GM18505 (cell line): ENCODE data around the gene BTBD19.
"Not testable (repeated sequence)": the region's sequence is repeated elsewhere in the genome, so short reads cannot be mapped to it uniquely, and the experiment has no call there.

Experiments
- ATAC-seq: cut with Tn5 transposase; IDR thresholded peaks from one replicate; pipeline ENCODE4 v1.9.1; 2021; ENCODE audit not compliant: unreplicated experiment
- POLR2A ChIP-seq: IDR thresholded peaks from 4 replicates; pipeline ENCODE4 v1.6.1; 2011; ENCODE audit warnings: borderline replicate concordance; ENCODE audit not compliant: insufficient read depth, insufficient read length; ENCODE audit errors: extremely low read depth

Gene BTBD19

DNA sequence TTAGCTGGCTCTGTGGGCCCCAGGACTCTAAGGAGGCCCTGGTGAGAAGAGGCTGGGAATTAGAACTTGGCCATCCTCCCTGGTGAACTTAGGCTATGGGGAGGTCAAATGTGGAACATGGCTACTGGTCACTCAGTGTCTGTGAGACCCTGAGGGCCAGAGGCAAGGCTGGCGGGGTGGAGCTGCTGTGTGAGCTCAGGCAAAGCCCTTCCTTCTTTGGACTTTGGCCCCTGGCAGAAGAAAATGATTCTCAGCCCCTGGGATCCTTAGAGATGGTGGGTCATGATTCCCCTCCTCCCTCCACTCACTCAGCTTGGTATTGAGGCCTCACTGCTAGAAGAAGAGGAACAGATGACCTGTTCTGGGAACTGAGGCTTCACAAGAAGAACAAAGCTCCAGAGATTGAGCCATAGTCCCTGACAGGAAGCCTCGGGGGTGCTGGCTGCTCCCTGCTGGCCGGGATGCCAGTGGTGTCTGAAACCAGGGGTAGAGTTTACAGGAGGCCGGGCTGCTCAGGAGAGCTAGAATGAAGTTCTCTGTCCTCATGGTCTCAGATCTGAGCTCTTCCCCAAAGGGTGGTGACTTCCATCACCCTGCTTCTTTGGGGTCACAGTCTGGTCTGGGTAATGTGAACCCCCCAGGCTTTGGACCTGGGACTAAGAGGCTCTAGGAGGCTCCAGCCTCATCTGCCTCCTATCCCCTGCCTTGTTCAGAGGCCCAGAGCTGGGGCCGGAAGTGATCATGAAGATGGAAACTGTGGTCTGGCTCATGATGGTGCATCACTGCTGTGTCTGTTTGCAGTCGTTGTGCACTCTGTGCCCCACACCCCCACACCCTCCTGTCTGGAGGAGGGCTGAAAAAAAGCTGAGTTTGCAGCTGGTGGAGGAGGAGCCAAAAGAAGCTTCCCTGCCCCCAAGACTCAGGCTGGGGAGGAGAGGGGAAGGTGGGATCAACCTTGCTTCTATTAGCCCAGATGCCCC, 905 bp downstream of the BTBD19 start:
- TF ChIP-seq POLR2A = peak; percentile 77
- peak; percentile 35 for ATAC-seq

DNA sequence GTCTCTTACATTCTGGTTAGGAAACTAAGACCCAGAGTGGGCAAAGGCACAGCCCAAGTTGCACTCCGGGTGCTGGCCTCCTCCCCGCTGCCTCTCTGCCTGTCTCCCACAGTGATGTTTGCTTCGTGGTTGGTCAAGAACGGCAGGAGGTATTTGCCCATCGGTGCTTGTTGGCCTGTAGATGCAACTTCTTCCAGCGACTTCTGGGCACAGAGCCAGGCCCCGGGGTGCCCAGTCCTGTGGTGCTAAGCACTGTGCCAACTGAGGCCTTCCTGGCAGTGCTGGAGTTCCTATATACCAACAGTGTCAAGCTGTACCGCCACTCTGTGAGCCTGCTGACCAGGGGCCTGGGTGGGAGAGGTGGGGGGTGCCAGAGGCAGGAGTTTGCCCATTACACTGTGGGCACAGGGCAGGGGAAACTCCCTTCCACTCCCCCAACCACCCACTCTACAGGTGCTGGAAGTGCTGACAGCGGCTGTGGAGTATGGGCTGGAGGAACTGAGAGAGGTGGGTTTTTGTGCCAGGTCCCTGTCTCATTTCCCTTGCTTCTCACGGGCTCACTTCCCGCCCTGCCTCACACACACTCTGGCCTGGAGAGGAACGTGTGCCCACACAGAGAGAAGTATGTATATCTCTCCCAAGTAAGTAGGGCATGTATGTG, 1.9 kb downstream of the BTBD19 start:
- no peak for TF ChIP-seq POLR2A
- no peak for ATAC-seq

DNA sequence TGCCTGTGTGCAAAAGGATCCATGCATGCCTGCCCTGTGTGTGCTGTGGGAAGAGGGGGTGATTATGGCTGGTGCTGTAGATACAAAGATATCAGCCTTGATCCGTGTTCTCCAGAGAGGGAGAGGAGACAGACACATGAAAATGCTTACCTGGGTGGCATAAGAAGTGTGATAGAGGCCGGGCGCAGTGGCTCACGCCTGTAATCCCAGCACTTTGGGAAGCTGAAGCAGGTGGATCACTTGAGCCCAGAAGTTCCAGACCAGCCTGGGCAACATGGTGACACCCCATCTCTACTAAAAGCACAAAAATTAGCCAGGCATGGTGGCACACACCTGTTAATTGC, 2.4 kb downstream of the BTBD19 start:
- not testable (repeated sequence) for ATAC-seq

- no peak for TF ChIP-seq POLR2A
- ATAC-seq = no peak
Measured at GRCh38 chr1:44811234-44811633, 2.9 kb downstream of the BTBD19 start.

DNA sequence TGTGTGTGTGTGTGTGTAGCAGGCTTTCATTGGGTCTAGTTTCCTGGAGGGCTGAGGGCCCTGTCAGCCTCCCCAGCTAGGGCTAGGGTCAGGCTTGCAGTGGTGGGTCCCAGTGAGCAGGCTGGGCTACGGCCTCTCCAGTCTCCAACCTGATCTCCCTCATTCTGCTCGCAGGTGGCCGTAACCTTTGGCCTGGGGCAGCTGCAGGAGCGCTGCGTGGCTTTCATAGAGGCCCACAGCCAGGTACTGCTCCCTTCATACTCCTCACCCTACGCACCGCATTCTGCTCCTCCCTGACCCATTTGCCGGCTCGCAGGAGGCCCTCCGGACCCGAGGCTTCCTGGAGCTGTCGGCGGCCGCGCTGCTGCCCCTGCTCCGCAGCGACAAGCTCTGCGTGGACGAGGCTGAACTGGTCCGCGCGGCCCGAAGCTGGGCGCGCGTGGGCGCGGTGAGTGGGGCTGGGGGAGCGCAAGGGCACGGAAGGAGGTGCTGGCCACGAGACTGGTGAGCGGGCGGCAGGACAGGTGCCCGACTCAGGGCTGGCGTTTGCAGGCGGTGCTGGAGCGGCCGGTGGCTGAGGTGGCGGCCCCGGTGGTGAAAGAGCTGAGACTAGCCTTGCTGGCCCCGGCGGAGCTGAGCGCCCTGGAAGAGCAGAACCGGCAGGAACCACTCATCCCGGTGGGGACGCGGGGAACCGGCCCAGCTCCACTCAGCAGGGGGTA, 4.7 kb downstream of the BTBD19 start:
- ATAC-seq = no peak
- no peak for TF ChIP-seq POLR2A

DNA sequence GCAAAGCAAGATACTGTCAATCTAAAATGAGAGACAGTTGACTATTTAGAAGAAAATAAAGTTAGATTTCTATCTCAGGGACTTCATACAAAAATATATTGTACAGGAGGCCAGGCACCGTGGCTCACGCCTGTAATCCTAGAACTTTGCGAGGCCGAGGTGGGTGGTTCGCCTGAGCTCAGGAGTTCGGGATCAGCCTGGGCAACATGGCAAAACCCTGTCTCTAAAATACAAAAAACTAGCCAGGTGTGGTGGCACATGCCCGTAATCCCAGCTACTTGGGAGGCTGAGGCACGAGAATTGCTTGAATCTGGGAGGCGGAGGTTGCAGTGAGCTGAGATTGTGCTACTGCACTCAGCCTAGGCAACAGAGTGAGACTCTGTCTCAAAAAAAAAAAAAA, 7.6 kb downstream of the BTBD19 start:
- not testable (repeated sequence) for ATAC-seq

- ATAC-seq = no peak
- TF ChIP-seq POLR2A = no peak
Measured at GRCh38 chr1:44817307-44817706, 9.0 kb downstream of the BTBD19 start.

GRCh38 chr1:44817771-44818495, 9.6 kb downstream of the BTBD19 start:
- no peak for TF ChIP-seq POLR2A
- ATAC-seq = no peak

- no peak for ATAC-seq
- no peak for TF ChIP-seq POLR2A
Measured at GRCh38 chr1:44819196-44819607, 10.9 kb downstream of the BTBD19 start.

DNA sequence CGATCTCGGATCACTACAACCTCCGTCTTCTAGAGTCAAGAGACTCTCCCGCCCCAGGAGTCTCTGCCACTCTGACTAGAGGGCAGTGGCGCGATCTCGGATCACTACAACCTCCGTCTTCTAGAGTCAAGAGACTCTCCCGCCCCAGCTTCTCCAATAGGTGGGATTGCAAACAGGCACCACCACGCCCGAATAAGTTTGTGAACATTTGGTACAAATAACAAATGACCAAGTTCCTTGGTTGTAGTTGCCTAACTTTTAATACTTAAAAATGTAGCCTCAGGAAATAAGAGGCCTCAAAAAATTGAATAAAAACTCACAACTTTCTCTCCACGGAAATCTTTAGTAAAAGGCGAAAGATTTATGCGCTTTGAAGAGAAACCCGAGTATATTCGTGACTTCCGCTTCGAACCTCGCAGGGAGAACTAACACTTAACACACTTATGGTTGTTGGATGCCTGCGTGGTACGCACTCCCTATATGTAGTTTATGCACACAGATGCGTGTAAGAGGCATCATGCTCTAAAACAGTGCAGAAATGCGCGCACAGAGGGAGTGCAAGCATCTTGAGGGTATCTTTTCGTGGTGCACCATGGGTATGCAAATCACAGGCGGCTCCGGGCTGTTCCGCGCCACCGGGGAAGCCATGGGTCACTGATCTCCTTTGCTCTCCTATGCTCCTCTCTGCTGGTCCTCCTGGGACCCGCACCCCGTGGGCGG, 11.4 kb downstream of the BTBD19 start:
- ATAC-seq = peak; percentile 78
- TF ChIP-seq POLR2A = peak; percentile 99

DNA sequence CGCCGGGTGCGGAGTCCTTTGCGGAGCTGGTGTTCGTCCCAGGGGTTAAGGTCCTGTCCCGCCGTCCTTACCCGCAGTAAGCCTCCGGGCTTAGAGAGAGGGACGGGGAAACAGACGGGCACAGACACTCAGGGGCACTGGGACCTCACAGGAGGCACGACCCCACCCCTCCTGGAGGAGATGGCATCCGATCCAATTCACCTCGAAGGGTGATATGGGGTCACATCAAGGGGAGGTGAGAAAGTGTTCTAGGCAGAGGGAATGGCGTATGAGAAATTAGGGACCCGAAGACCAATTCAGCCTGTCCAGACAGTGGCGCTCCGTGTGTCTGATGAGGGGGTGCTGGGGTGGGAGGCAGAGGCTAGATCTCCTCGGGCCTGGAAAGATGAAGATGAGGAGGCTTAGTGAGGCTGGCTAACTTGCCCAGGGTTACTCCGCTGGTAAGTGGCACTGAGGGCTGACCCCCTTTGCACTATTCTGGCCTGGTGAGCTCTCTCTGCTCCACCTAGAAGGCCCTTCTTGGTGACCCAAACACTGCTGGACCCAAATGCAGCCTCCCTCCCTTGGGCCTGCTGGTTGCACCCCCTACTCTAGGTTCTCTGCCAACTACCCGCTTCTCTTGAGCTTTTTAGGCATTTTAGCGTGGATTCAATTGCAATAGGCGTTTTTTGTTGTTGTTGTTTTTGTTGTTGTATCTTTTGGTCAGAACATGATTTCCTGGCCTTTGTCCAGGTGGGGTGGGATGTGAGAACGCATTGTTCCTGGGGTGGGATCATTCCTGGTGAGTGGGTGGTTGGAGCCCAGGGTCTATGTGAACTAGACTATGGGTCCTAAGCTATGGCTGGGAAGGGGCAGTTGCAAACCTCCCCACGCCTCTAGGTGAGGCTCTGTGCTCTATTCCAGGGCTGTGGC, 12.3 kb downstream of the BTBD19 start:
- ATAC-seq = no peak
- no peak for TF ChIP-seq POLR2A

DNA sequence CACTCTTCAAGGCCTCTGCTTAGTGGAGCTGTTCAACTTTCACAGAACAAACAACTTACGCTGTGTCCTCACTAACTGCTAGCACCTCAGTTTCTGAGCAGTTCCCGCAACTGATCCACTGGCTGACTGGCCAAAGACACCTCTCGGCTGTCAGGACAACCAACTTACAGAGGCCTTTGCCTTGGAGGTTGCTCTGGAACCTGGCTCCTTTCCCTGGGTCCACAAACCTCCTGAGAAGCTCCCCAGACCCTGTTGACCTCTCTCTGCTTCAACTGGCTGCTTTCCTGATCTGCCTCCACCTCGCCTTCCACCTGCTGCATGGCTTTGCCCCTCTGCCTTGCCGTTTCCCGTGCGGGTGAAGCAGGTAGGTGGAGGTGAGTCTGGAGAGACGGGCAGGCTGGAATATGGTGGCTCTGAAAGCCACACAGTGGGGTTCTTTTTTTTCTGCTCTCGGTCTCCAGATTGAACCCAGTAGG, 13.0 kb downstream of the BTBD19 start:
- no peak for ATAC-seq
- TF ChIP-seq POLR2A = no peak

GRCh38 chr1:44822131-44822701, 13.9 kb downstream of the BTBD19 start:
- TF ChIP-seq POLR2A = no peak
- ATAC-seq = no peak
